SK-N-MC (cell line): ENCODE measurements around the gene NDUFAF3.
A peak's percentile ranks its signal among the peaks of the same experiment; 100 is the strongest.

Experiments
- DNase-seq: peaks from one replicate; pipeline ENCODE4 v3.0.0-alpha.2; 2011; ENCODE audit warnings: low read depth, low spot score
- H3K27ac ChIP-seq: fragments of 200-600 bp; sonication (generic); 2 replicates; pipeline ENCODE4 v1.5.1; 2016; ENCODE audit warnings: mixed run types
- H3K36me3 ChIP-seq: fragments of 200-600 bp; sonication (generic); 2 replicates; pipeline ENCODE4 v1.6.1; 2017; ENCODE audit warnings: antibody characterized with exemption, low read length, mixed read lengths; ENCODE audit not compliant: insufficient read depth
- H3K4me3 ChIP-seq: fragments of 200-600 bp; sonication (generic); 2 replicates; pipeline ENCODE4 v1.5.1; 2016
- H3K9ac ChIP-seq: fragments of 200-600 bp; sonication (generic); 2 replicates; pipeline ENCODE4 v1.8.0; 2017; ENCODE audit warnings: mixed run types, mixed read lengths; ENCODE audit not compliant: insufficient read length
- H3K9me3 ChIP-seq: fragments of 200-600 bp; sonication (generic); 2 replicates; pipeline ENCODE4 v1.6.1; 2017; ENCODE audit warnings: low read depth, mild to moderate bottlenecking, antibody characterized with exemption, low read length, moderate library complexity, mixed read lengths
- EZH2 ChIP-seq: fragments of 200-600 bp; sonication (generic); IDR thresholded peaks from one replicate; pipeline ENCODE4 v1.6.1; 2017; ENCODE audit warnings: antibody characterized with exemption
- FOXP2 ChIP-seq: optimal IDR thresholded peaks from 2 replicates; pipeline ENCODE3; 2011; ENCODE audit warnings: mild to moderate bottlenecking, moderate library complexity; ENCODE audit not compliant: insufficient read depth; ENCODE audit errors: extremely low read length, control extremely low read depth
- POLR2AphosphoS5 ChIP-seq: IDR thresholded peaks from 2 replicates; pipeline ENCODE4 v1.6.1; 2012; ENCODE audit warnings: mild to moderate bottlenecking, low read depth, low read length, borderline replicate concordance

The NDUFAF3 gene

DNA sequence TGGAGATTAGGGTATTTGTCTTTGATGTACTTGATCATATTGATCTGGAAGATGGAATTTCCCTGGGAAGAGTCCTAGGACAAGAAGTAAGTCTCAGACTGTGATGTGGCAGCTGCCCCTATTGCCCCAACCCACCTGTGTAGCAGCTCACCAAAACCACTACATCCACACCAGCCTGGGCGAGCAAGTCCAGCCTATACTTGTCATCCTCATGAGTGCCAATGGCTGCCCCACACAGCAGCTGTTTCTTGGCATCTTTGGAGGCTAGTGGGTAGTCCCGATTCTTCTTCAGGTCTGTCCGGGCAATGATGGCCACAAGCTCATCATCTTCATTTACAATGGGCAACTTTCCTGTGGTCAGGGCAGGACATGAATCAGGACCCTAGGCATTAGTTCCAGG is 4.6 kb downstream of the NDUFAF3 start:
- no peaks in the 10 kb centered on the region for H3K9me3 ChIP-seq
- no peak for DNase-seq
- no peak overlapping the region for H3K4me3 ChIP-seq
- no peak overlapping the region for H3K27ac ChIP-seq
- H3K9ac ChIP-seq: no peak overlapping the region
- H3K36me3 ChIP-seq: peaks cover 40% of the 10 kb centered on the region; the same call in 1 of the 2 replicates
- TF ChIP-seq FOXP2 (no peak), EZH2 (no peak), POLR2AphosphoS5 (no peak; the same call in 1 of the 2 replicates)

DNA sequence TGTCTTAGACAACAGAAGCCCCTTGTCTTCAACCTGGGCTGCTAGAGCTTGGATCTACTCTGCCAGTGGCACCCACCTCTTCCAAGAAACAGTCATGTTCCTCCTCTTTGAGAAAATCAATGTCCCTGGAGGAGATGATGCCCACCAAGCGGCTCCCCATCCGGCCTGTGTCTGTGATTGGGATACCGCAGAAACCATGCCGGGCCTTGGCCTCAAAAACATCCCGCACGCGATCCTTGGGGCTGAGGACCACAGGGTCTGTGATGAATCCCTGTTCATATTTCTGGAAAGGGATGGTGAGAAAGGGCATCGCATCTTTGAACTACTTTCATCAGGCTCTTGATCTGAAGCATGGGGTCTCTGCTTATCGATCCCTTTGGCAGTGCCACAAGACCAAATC is 5.7 kb downstream of the NDUFAF3 start:
- Histone ChIP-seq H3K9me3 (no peaks in the 10 kb centered on the region), H3K27ac (no peak overlapping the region), H3K4me3 (peak overlapping the region; percentile 87; the same call in 1 of the 2 replicates), H3K9ac (no peak overlapping the region), H3K36me3 (peaks cover 51% of the 10 kb centered on the region; the same call in 1 of the 2 replicates)
- DNase-seq: no peak
- TF ChIP-seq FOXP2 (no peak), EZH2 (no peak), POLR2AphosphoS5 (no peak)

DNA sequence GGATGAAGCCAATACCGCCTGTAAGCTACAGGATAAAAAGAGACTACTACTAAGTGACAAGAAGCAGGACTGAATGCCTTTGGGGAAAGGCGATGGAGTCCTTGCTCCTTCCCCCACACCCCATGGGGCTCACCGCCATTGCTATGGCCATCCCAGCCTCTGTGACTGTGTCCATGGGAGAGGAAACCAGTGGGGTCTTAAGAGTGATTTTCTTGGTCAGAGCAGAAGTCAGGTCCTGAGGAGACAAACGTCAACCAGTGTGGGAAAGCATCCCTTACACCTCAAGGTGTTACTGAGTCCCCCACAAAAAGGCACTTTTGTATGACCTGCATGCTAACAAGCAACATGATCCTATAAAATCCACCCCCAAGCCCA is 6.4 kb downstream of the NDUFAF3 start:
- Histone ChIP-seq H3K4me3 (peak overlapping the region; percentile 87), H3K27ac (no peak overlapping the region), H3K9me3 (no peaks in the 10 kb centered on the region), H3K36me3 (peaks cover 56% of the 10 kb centered on the region; the same call in 1 of the 2 replicates), H3K9ac (peak overlapping the region; percentile 94)
- DNase-seq: no peak
- TF ChIP-seq POLR2AphosphoS5: no peak
- no peak for TF ChIP-seq EZH2
- TF ChIP-seq FOXP2: no peak

GRCh38 chr3:49028673-49029562 is 7.0 kb downstream of the NDUFAF3 start, which contains the start of gene IMPDH2:
Gene IMPDH2, minus strand, starts transcription at chr3:49029398. Its CDS starts 48 bp downstream, at chr3:49029350.
- H3K27ac ChIP-seq: peak within 1 kb of the TSS; percentile 84
- H3K4me3 ChIP-seq: peak within 1 kb of the TSS; percentile 87
- H3K9me3 ChIP-seq: no peaks in the 10 kb centered on the region
- DNase-seq: no peak
- peak within 1 kb of the TSS; percentile 94 for H3K9ac ChIP-seq
- peaks cover 55% of the 10 kb centered on the region; the same call in 1 of the 2 replicates for H3K36me3 ChIP-seq
- peak; percentile 27 for TF ChIP-seq FOXP2
- no peak for TF ChIP-seq EZH2
- peak; percentile 99 for TF ChIP-seq POLR2AphosphoS5

DNA sequence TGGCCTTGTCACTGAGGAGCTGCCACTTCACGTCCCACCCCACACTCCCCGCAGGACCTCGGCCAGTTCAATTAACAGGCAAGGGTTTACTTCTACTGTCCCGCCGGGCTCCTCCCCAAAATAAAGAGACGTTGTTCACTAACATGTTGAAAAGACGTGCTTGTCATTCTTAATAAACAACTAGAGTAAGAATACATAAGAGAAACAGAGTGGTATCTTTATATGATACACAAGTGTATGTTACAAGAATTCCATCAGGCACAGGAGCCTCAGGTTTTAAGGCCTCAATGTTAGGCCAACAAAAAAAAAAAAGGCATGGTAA is 7.6 kb downstream of the NDUFAF3 start:
- no peak for DNase-seq
- peaks cover 50% of the 10 kb centered on the region; the same call in 1 of the 2 replicates for H3K36me3 ChIP-seq
- no peaks in the 10 kb centered on the region for H3K9me3 ChIP-seq
- no peak for TF ChIP-seq FOXP2
- peak overlapping the region; percentile 87 for H3K4me3 ChIP-seq
- peak overlapping the region; percentile 26 for H3K9ac ChIP-seq
- peak overlapping the region; percentile 84 for H3K27ac ChIP-seq

- no peaks in the 10 kb centered on the region for H3K9me3 ChIP-seq
- no peak overlapping the region for H3K4me3 ChIP-seq
- H3K9ac ChIP-seq: no peak overlapping the region
- TF ChIP-seq FOXP2 (no peak), POLR2AphosphoS5 (no peak), EZH2 (no peak)
- no peak for DNase-seq
- H3K36me3 ChIP-seq: peaks cover 45% of the 10 kb centered on the region; the same call in 1 of the 2 replicates
- 0 out of 2 replicates have a peak overlapping the region, but pooled peaks have one; percentile 84 for H3K27ac ChIP-seq
Observed at GRCh38 chr3:49030321-49030720, 8.4 kb downstream of the NDUFAF3 start.

- no peak overlapping the region for H3K27ac ChIP-seq
- H3K9me3 ChIP-seq: no peaks in the 10 kb centered on the region
- no peak overlapping the region for H3K4me3 ChIP-seq
- TF ChIP-seq EZH2 (no peak), FOXP2 (no peak), POLR2AphosphoS5 (no peak)
- no peak for DNase-seq
- H3K9ac ChIP-seq: no peak overlapping the region
- peaks cover 27% of the 10 kb centered on the region; the same call in 1 of the 2 replicates for H3K36me3 ChIP-seq
Observed at GRCh38 chr3:49032646-49033304, 10.9 kb downstream of the NDUFAF3 start.

DNA sequence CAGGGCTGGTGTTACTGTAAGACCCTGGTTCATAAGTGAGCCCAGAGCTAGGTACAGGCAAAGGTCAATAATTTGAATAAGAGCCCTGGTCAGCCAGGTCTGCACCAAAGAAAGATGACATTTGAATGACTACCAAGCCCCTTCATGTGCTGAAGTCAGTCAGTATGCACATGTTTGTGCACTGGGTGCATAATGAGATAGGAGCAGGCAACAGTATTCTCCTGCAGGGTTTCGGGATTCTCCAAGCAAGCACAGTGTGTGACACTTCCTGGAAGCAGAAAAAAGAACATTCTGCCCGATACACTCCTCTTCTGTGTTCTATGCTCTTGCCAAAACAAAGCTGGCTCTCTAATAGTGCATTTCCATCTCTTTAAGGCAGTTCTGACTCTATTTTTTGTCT is 12.7 kb downstream of the NDUFAF3 start:
- H3K4me3 ChIP-seq: no peak overlapping the region
- no peak overlapping the region for H3K27ac ChIP-seq
- TF ChIP-seq POLR2AphosphoS5 (no peak), EZH2 (no peak)
- H3K9me3 ChIP-seq: no peaks in the 10 kb centered on the region
- no peak overlapping the region for H3K9ac ChIP-seq
- DNase-seq: no peak
- peaks cover 23% of the 10 kb centered on the region; the same call in 1 of the 2 replicates for H3K36me3 ChIP-seq

- H3K4me3 ChIP-seq: no peak overlapping the region
- DNase-seq: no peak
- H3K27ac ChIP-seq: no peak overlapping the region
- peaks cover 23% of the 10 kb centered on the region; the same call in 1 of the 2 replicates for H3K36me3 ChIP-seq
- H3K9ac ChIP-seq: no peak overlapping the region
- TF ChIP-seq POLR2AphosphoS5 (no peak), FOXP2 (no peak), EZH2 (no peak)
- H3K9me3 ChIP-seq: no peaks in the 10 kb centered on the region
Observed at GRCh38 chr3:49035281-49035680, 13.4 kb downstream of the NDUFAF3 start.
